ENCODE measurements around the gene SMIM20. TPM values are rescaled to one million over a fixed set of nuclear protein-coding genes. Genes with fewer than 3 reads are reported as not detected.

The SMIM20 gene
- total and polyA plus RNA-seq, 2 of the 4 experiments (the other 2 are of a cell fraction) = 13.6 to 23.1 TPM

Other genes with a start within 250 kb of the SMIM20 start
- gene SEL1L3, start 51.2 kb upstream of the SMIM20 start, total RNA-seq (2012; rRNA removed) = 31.7 and 43.7 TPM in 2 replicates
- 13.1 and 16.4 TPM in 2 replicates for gene SEL1L3, start 51.2 kb upstream of the SMIM20 start, polyA plus RNA-seq (2012; rRNA removed)

Measured in IMR-90 (cell line).